Eye (tissue), 1 donor: ENCODE results near the gene CYP20A1.
"Not testable (repeated sequence)": the region's sequence is repeated elsewhere in the genome, so short reads cannot be mapped to it uniquely, and the experiment has no call there.

Experiments used
- DNase-seq: peaks from one replicate; pipeline ENCODE4 v3.0.0-alpha.2; 2015

The CYP20A1 gene

GRCh38 chr2:203282101-203282500 lies 43.3 kb downstream of the CYP20A1 start:
- no peak for DNase-seq

GRCh38 chr2:203286532-203286931 lies 47.7 kb downstream of the CYP20A1 start:
- no peak for DNase-seq

DNA sequence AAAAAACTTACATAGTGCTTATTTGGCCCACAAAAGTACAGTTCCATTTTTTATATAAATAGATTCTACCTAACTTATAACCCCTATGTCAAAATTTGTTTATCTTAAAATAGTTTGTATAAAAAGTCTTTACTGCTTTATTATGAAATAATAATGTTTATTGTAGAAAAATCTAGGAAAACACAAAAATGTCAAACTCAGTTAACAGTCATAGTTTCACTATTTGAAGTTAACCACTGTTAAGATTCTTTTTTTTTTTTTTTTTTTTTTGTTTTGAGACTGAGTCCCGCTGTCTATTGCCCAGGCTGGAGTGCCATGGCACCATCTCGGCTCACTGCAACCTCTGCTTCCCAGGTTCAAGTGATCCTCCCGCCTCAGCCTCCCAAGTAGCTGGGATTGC lies 62.8 kb downstream of the CYP20A1 start:
- no peak for DNase-seq

- not testable (repeated sequence) for DNase-seq
These were observed 63.8 kb downstream of the CYP20A1 start for GRCh38 chr2:203302586-203302985.

DNA sequence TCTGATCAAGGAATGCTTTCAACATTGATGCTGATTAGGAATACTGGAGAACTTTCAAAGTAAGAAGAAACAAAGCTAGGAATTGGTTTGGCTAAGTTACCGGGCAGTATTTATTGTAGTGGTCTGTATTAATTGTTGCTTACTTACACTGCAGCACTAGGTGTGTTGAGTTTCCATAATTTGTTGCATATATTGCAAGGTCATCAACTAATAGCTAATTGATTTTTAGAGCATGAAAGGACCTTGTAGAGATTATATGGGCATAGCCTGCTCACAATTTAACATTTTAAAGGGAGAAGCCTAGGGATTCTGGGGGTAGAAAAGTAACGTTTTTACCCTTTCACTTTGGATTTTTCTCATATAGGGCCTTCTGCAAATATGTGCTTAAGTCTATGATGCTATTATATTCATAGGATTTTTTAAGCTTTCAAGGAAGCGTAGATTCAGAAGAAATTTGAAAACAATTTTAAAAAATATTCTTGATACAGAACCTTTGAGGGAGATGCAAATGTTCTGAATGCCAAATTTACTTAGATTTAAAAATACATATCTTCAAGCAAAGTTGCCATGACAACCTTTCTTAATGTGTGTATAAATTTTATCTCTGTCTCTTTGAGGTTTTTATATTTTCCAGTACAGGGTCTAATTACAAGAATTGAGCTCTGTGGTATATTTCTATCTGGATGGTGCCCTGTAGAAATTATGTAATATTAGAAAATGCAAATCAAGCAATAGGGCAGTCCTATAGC lies 72.0 kb downstream of the CYP20A1 start:
- no peak for DNase-seq

DNA sequence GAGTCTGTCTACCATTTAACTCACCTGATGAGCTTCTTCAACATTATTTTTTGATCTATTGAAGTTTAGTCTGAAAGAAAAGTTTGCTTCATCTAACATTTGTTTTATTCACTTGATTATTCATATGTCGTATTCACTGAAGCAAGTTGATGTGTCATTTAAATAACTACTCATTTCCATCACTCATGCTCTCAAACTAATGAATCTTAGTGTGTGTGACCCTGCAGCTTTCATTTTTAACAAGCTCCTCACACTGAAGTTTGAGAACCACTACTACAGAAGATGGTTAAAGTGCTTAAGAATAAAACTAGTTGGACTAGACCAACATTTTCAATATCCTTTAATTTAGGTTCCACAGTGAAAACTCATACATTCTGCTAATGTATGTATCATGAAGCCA lies 87.5 kb downstream of the CYP20A1 start:
- DNase-seq: peak; percentile 12

- DNase-seq: no peak
These were observed 88.7 kb downstream of the CYP20A1 start for GRCh38 chr2:203327582-203327900.

- DNase-seq: peak; percentile 98
These were observed 89.3 kb downstream of the CYP20A1 start, which contains the start of gene ABI2 for GRCh38 chr2:203327901-203328759. ABI2 (plus strand) TSS chr2:203328394; CDS start chr2:203328515, 121 bp downstream.

- DNase-seq: peak; percentile 77
These were observed 90.1 kb downstream of the CYP20A1 start for GRCh38 chr2:203328760-203329540.

GRCh38 chr2:203330434-203330833 lies 91.6 kb downstream of the CYP20A1 start:
- DNase-seq: peak; percentile 6

GRCh38 chr2:203338322-203338721 lies 99.5 kb downstream of the CYP20A1 start:
- DNase-seq: no peak

- peak; percentile 13 for DNase-seq
These were observed 102.1 kb downstream of the CYP20A1 start for GRCh38 chr2:203340791-203341487.

GRCh38 chr2:203341741-203342310 lies 103.0 kb downstream of the CYP20A1 start:
- DNase-seq: no peak

- not testable (repeated sequence) for DNase-seq
These were observed 103.6 kb downstream of the CYP20A1 start for GRCh38 chr2:203342374-203342773.

DNA sequence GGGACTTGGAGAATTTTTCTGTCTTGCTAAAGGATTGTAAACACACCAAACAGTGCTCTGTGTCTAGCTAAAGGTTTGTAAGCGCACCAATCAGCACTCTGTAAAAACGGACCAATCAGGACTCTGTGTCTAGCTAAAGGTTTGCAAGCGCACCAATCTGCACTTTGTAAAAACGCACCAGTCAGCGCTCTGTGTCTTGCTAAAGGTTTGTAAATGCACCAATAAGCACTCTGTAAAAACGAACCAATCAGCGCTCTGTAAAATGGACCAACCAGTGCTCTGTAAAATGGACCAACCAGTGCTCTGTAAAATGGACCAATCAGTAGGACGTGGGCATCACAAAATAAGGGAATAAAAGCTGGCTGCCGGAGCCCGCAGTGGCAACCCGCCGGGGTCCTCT lies 105.8 kb downstream of the CYP20A1 start:
- no peak for DNase-seq

- DNase-seq: no peak
These were observed 107.8 kb downstream of the CYP20A1 start for GRCh38 chr2:203346612-203347011.

DNA sequence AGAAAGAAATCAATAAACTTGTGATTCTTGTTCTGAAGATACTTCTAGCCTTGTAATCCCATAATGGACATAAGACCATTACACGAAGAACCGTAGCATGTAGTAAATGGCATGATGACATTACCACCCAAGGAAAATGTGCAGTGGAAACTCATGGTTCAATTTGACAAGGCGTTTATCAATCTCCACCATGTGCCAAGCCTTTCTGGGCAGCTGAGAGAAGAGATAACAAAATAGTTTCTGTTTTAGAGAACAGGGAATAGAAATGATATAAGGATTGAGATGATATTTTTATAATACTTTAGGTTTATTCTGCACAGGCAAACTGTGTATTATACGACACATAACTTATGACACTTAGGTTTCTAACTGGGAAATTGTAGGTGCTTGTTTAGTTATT lies 108.6 kb downstream of the CYP20A1 start:
- DNase-seq: no peak

- no peak for DNase-seq
These were observed 113.9 kb downstream of the CYP20A1 start for GRCh38 chr2:203352604-203353255.

DNA sequence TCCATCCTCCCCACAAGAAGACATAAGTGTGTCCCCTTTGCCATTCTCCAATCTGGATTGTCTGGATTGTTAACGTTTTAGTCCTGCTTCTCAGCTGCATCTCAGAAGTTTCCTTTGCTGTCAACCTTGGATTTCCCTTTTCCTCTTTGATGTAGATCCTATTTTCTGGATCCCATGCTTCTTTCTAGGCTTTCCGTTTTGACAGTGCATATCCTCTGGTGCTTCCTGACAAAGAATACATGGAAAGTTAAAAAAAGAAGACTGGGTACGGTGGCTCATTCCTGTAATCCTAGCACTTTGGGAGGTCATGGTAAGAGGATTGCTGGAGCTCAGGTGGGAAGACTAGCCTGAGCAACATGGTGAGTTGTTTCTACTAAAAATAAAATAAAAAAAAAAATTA lies 116.1 kb downstream of the CYP20A1 start:
- DNase-seq: no peak
